AG09319 (cell line): ENCODE results near the gene INSIG2.

Source experiments
- DNase-seq: peaks from one replicate; pipeline ENCODE4 v3.0.0-alpha.2; 2010; ENCODE audit warnings: low read depth; ENCODE audit errors: extremely low read depth
- CTCF ChIP-seq: IDR thresholded peaks from 2 replicates; pipeline ENCODE4 v1.5.1; 2011; ENCODE audit warnings: low read depth, mild to moderate bottlenecking, inconsistent platforms, low read length, moderate library complexity

Gene INSIG2

GRCh38 chr2:118110991-118111390 lies 22.7 kb downstream of the INSIG2 start:
- TF ChIP-seq CTCF: no peak
- DNase-seq: no peak

- peak; percentile 37 for DNase-seq
- TF ChIP-seq CTCF: no peak
Observed at GRCh38 chr2:118112771-118113334, 24.6 kb downstream of the INSIG2 start.

GRCh38 chr2:118114863-118115262 lies 26.6 kb downstream of the INSIG2 start:
- DNase-seq: no peak
- TF ChIP-seq CTCF: no peak

- TF ChIP-seq CTCF: no peak
- DNase-seq: no peak
Observed at GRCh38 chr2:118115761-118116160, 27.5 kb downstream of the INSIG2 start.

GRCh38 chr2:118118479-118118878 lies 30.2 kb downstream of the INSIG2 start:
- no peak for DNase-seq

GRCh38 chr2:118119158-118119727 lies 31.0 kb downstream of the INSIG2 start:
- TF ChIP-seq CTCF: no peak
- DNase-seq: no peak

More at GRCh38 chr2:118118479-118118878, 30.2 kb downstream of the INSIG2 start:
- no peak for TF ChIP-seq CTCF

- no peak for TF ChIP-seq CTCF
- DNase-seq: peak; percentile 39
Observed at GRCh38 chr2:118119761-118120400, 31.6 kb downstream of the INSIG2 start.
